Measurements from ENCODE around the gene ENDOG.
"Not testable (repeated sequence)": the region's sequence is repeated elsewhere in the genome, so short reads cannot be mapped to it uniquely, and the experiment has no call there.

- TF ChIP-seq, protein P1, sequence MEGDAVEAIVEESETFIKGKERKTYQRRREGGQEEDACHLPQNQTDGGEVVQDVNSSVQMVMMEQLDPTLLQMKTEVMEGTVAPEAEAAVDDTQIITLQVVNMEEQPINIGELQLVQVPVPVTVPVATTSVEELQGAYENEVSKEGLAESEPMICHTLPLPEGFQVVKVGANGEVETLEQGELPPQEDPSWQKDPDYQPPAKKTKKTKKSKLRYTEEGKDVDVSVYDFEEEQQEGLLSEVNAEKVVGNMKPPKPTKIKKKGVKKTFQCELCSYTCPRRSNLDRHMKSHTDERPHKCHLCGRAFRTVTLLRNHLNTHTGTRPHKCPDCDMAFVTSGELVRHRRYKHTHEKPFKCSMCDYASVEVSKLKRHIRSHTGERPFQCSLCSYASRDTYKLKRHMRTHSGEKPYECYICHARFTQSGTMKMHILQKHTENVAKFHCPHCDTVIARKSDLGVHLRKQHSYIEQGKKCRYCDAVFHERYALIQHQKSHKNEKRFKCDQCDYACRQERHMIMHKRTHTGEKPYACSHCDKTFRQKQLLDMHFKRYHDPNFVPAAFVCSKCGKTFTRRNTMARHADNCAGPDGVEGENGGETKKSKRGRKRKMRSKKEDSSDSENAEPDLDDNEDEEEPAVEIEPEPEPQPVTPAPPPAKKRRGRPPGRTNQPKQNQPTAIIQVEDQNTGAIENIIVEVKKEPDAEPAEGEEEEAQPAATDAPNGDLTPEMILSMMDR (IDR thresholded peaks at IDR 0.05; ENCODE audit: low read depth, low read length) = not testable (repeated sequence)
- not testable (repeated sequence) for TF ChIP-seq EZH2phosphoT487 (IDR thresholded peaks at IDR 0.05; ENCODE audit: low read depth)
These were observed 40.2 kb downstream of the ENDOG start for GRCh38 chr9:128858476-128858875.
